ENCODE data around the gene ZNF208.

The ZNF208 gene

GRCh38 chr19:21947775-21948174, 63.0 kb downstream of the ZNF208 start:
- Mint-ChIP-seq H3K27me3 (ENCODE audit: low read depth, poor library complexity) (no peaks in the 10 kb centered on the region), H3K27ac (no peak overlapping the region), H3K4me1 (no peaks in the 10 kb centered on the region), H3K36me3 (ENCODE audit: low read depth) (no peaks in the 10 kb centered on the region), H3K9me3 (peaks cover 85% of the 10 kb centered on the region), H3K4me3 (no peak overlapping the region)
- TF ChIP-seq CTCF (IDR thresholded peaks at IDR 0.05): no peak
- no peak for DNase-seq

- Mint-ChIP-seq H3K4me1 (no peaks in the 10 kb centered on the region), H3K27me3 (ENCODE audit: low read depth, poor library complexity) (peaks cover 2% of the 10 kb centered on the region), H3K4me3 (no peak overlapping the region), H3K27ac (no peak overlapping the region), H3K36me3 (ENCODE audit: low read depth) (no peaks in the 10 kb centered on the region), H3K9me3 (peaks cover 68% of the 10 kb centered on the region)
- no peak for DNase-seq
- TF ChIP-seq CTCF (IDR thresholded peaks at IDR 0.05): no peak
Measured at GRCh38 chr19:21940684-21941083, 70.1 kb downstream of the ZNF208 start.

GRCh38 chr19:21934593-21934992, 76.2 kb downstream of the ZNF208 start:
- Mint-ChIP-seq H3K4me3 (no peak overlapping the region), H3K4me1 (no peaks in the 10 kb centered on the region), H3K9me3 (peaks cover 78% of the 10 kb centered on the region), H3K27ac (no peak overlapping the region), H3K36me3 (ENCODE audit: low read depth) (no peaks in the 10 kb centered on the region), H3K27me3 (ENCODE audit: low read depth, poor library complexity) (peaks cover 2% of the 10 kb centered on the region)
- no peak for TF ChIP-seq CTCF (IDR thresholded peaks at IDR 0.05)
- no peak for DNase-seq

GRCh38 chr19:21934131-21934530, 76.6 kb downstream of the ZNF208 start:
- no peak for TF ChIP-seq CTCF (IDR thresholded peaks at IDR 0.05)
- Mint-ChIP-seq H3K4me3 (no peak overlapping the region), H3K4me1 (no peaks in the 10 kb centered on the region), H3K27me3 (ENCODE audit: low read depth, poor library complexity) (peaks cover 2% of the 10 kb centered on the region), H3K9me3 (peaks cover 79% of the 10 kb centered on the region), H3K27ac (no peak overlapping the region), H3K36me3 (ENCODE audit: low read depth) (no peaks in the 10 kb centered on the region)
- no peak for DNase-seq

- H3K9me3 Mint-ChIP-seq: peaks cover 88% of the 10 kb centered on the region
- no peak for DNase-seq
- TF ChIP-seq CTCF (IDR thresholded peaks at IDR 0.05): no peak
- no peak overlapping the region for H3K4me3 Mint-ChIP-seq
- H3K4me1 Mint-ChIP-seq: no peaks in the 10 kb centered on the region
- H3K36me3 Mint-ChIP-seq (ENCODE audit: low read depth): no peaks in the 10 kb centered on the region
- no peak overlapping the region for H3K27ac Mint-ChIP-seq
- no peaks in the 10 kb centered on the region for H3K27me3 Mint-ChIP-seq (ENCODE audit: low read depth, poor library complexity)
Measured at GRCh38 chr19:21922276-21922675, 88.5 kb downstream of the ZNF208 start.

GRCh38 chr19:21921691-21922180, 89.0 kb downstream of the ZNF208 start:
- Mint-ChIP-seq H3K27ac (no peak overlapping the region), H3K36me3 (ENCODE audit: low read depth) (no peaks in the 10 kb centered on the region), H3K9me3 (peaks cover 88% of the 10 kb centered on the region), H3K27me3 (ENCODE audit: low read depth, poor library complexity) (no peaks in the 10 kb centered on the region), H3K4me3 (no peak overlapping the region), H3K4me1 (no peaks in the 10 kb centered on the region)
- no peak for TF ChIP-seq CTCF (IDR thresholded peaks at IDR 0.05)
- no peak for DNase-seq

Measured in nephron progenitor cell (in vitro differentiated cells).